ENCODE results near the gene EPB41L2. TPM values are rescaled to one million over a fixed set of nuclear protein-coding genes. Genes with fewer than 3 reads are reported as not detected.
"Not testable (repeated sequence)": the region's sequence is repeated elsewhere in the genome, so short reads cannot be mapped to it uniquely, and the experiment has no call there.

EPB41L2 gene
- total RNA-seq, 1 donor from 2014 or later, result 130 TPM

DNA sequence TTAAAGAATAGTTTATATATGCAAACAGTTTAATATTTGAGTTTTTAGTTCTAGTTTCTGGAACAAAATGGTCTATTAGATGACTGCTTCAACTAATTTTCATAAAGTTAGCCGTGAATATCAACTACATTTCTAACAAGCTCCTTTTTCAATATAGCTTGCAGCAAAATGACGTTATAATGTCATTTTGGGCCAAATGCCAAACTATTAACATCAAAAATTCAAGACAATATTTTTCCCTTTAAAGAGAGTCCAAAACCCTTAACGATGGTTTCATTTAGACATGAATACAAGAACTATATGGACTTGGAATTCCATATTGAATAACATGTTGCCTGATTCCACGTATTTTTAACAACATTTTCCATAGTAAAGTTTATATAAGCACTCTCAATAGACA, 144.9 kb downstream of the EPB41L2 start:
- DNase-seq (ENCODE audit: low read depth in 2 of 2), result no peak

DNA sequence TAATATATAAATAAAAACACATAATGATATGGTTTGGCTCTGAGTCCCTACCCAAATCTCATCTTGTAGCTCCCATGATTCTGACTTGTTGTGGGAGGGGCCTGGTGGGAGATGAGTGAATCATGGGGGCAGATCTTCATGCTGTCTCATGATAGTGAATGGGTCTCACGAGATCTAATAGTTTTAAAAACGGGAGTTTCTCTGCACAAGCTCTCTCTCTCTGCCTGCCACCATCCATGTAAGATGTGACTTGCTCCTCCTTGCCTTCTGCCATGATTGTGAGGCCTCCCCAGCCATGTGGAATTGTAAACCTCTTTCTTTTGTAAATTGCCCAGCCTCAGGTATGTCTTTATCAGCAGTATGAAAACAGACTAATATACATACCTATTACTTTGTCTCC, 147.4 kb downstream of the EPB41L2 start:
- not testable (repeated sequence) for DNase-seq (ENCODE audit: low read depth in 2 of 2)

DNA sequence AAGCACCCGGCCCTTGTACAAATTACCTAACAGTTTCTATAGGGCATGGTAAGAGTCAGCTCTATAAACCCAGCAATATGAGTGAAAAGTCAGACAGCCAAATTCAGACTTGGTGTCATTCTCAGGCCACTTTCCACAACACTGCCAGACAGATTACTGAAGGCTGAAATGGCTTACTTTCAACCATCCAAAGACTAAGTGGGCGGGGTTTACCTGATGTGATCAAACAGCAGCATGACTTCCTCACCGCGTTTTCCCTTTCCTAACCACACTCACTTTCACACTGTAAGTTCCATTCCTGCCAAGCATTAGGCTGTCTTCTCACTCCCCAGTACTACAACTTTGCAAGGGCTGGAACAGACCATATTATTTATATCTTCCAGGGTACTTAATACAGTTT, 149.9 kb downstream of the EPB41L2 start:
- DNase-seq (ENCODE audit: low read depth in 2 of 2), result peak in 1 of 2 donors; percentile 17

DNA sequence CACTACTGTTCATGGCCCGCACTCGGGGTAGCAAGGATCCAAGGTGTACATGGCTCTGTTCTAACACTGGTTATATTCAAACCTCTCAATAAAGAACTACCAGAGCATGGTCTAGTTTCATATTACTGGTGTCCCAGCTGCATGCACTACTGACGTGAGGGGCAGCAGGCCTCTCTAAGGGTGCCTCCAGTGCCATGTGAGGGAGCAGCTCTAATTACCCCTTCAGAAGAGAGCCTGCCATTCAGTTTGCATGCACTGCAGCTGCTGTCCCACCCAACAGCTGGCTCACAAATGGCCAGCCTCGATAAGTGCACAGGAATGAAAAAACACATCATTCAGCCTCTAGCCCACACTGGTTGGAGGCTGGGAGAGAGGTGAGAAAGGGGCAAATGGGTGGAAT, 150.6 kb downstream of the EPB41L2 start:
- DNase-seq (ENCODE audit: low read depth in 2 of 2), result no peak

DNA sequence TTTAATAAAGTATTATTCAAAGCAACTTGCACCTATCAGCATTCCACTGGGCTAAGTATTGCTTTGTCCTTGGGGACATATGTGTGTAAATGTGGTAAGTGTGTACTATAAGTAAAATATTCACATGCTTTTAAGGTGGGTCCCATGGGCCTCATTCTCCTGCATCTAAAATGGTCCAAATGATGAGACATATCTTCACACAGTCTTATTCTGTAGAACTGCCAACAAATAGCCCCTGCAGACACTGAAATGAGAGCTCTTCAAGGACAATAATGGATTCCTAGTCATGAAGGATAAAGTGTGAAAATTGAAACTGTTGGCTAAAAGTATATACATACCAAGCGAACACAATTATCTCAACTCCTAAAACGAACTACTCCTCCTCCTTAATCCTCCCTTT, 154.1 kb downstream of the EPB41L2 start:
- DNase-seq (ENCODE audit: low read depth in 2 of 2), result no peak

DNA sequence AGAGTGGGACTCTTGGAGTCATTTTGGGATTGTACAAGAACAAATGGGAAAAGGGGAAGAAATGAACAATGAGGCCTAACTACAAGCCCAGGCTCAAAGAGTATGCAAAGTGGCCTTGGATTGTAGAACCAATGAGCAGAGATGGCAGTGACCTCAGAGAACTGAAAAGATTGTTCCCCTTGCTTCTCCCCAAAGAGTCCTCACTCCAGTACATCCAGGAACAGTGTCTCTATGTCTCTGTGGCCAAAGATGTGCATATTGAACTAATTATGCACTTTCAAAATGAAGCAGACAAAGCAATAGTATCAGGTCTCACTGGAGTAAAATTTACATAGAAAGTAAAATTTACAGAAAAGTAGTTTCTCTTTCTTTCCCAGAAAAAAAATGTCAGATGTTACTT, 154.9 kb downstream of the EPB41L2 start:
- DNase-seq (ENCODE audit: low read depth in 2 of 2), result no peak

DNA sequence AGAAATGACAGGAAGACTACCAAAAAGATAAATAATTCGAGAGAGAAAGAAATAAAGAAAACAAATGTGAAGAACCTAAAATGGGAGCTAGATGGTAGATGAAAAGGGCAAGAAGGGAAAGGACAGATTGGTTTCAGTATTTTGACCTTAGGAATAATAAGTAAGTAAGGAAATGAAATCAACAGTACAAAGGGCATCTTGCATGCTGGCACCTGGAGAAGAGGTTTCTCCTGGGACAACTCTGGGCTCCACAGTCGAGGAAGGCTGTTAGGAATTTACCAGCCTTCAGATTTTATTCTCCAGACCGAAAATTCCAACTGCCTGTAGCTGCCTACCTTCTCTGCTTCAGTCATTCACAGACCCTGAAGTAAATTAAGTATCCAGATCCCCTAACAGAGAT, 155.4 kb downstream of the EPB41L2 start:
- no peak for DNase-seq (ENCODE audit: low read depth in 2 of 2)

DNA sequence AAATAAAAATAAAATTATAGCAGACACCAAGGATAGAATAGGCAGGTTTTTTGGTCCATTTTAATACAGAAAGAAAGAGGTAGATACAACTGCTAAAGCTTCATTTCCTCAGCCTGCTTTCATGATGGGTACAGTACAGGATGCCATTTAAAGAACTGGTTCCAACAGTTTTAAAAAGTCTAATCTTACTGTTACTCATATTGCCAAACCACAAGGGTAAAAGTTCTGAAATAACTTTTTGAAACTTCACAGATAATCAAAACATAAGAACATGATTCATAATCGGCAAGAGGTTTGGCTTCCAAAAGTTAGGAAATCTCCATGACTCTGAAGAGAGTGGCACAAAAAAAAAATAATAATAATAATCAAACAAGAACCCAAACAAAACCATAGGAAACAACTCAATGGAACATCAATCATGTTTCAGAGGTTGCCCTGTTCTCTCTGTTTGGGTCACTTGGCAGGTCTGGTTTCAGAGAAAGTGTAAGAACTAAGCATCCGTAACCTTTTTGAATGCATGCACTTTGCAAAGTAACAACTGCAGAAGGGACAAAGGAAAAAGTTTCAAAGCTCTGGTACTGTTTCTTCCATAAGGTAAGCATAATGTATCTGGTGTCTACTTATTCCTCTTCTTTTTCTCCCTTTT, 156.2 kb downstream of the EPB41L2 start:
- peak in 1 of 2 donors; percentile 34 for DNase-seq (ENCODE audit: low read depth in 2 of 2)

DNA sequence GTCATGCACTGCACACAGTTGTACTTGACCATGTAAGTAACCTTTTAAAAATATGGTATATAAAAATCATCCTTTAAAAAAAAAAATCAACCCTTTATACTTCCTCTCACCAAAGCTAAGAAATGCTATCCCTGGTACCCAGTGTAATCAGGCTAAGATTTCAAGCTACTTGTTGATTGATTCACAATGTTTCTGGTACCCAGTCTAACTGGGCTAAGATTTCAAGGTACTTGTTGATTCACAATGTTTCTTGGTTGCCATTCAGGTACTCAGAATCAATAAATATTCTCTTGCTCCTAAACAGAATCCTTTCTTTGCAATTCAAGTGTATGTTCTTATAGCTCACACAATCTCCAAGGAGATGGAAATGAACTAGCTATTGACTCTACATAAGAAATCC, 159.4 kb downstream of the EPB41L2 start:
- no peak for DNase-seq (ENCODE audit: low read depth in 2 of 2)

DNA sequence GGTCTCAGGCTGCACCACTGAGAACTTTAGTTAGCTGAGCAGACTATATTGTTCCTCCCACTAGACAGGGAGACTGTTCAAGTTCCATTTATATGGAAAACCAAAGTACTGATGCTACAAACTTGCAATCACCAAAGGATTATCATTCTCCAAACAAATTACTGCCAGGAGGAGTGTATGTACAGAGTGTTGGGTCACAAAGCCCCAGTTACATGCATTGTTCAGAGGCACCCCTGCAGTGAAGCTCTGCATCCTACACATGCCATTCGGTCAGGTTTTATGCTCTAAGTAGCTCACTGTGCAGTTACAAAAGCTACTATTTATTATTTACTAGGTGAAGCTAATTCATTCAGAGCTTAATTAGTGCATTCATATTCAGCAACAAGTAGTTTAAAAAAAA, 160.0 kb downstream of the EPB41L2 start:
- DNase-seq (ENCODE audit: low read depth in 2 of 2), result no peak

DNA sequence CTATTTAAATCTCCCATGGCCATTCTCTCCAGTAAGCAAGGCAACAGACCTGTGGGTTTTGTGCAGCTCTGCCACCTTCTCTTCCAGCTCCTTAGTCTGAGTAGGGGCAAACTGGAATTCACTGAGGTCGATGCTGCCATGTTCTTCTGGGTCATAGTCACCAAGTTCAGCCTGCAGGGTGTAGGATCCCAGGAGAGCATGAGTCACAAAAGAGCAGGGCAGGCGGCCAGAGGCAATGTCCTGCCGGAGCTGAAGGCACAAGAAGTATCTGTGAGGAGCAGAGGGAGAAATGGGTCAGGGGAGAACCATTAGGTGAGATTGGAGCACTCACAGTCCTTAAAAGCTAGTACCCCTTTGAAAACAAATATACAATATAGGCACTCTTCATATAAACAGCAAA, 162.1 kb downstream of the EPB41L2 start:
- peak in 1 of 2 donors; percentile 51 for DNase-seq (ENCODE audit: low read depth in 2 of 2)

DNA sequence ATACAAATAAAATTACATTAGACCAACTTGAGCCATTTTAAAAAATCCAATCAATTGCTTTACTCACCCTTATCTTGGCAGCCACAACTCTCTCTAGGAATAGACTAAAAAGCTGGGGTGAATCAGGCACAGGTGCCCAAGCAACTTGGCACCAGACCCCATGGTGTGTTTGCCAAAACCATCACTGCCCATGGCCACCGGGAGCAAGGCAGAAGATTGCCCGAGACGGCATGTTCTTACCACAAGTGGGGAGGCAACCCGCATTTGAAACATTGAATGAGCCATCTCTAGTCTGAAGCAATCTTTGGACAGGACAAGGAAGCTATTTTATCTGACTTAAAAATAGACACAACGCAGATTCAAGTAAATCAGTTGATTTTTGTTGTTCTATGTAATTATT, 166.8 kb downstream of the EPB41L2 start:
- DNase-seq (ENCODE audit: low read depth in 2 of 2), result no peak

DNA sequence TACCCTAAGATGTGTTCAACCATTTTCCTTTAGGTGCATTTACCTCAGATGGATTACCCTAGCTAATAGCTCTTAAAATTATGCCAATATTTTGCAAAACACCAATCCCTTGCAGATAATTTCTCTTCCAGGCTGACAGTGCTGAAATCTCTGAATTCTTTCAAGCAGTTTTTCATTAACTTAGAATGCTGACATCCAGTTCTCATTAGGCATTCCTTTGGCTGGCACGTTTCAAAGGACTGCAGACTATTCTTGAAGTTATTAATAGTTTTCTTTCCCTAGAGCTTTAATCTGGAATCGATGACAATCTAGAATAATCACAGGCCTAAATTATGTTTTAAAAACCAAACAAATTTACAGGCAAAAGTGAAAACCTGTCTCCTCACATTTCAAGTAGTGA, 167.5 kb downstream of the EPB41L2 start:
- DNase-seq (ENCODE audit: low read depth in 2 of 2), result no peak

DNA sequence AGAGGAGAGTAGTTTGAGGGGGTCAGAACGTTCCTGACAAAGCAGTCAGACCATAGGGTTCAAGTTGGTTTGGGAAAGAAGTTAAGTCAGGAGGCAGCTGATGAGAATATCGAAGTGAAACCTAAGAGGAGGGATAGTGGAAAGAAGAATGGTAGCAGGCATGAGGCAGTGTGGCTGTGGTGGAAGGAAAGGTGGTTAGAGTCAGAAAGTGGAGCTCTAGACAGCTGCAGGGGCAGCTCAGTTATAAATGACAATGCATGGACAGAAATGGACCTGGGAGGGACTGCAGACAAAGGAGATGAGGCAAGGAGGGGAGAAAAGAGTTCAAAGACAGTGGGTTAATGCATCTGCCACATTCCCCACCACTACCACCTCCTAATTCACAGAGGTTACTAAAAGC, 169.3 kb downstream of the EPB41L2 start:
- DNase-seq (ENCODE audit: low read depth in 2 of 2), result no peak

DNA sequence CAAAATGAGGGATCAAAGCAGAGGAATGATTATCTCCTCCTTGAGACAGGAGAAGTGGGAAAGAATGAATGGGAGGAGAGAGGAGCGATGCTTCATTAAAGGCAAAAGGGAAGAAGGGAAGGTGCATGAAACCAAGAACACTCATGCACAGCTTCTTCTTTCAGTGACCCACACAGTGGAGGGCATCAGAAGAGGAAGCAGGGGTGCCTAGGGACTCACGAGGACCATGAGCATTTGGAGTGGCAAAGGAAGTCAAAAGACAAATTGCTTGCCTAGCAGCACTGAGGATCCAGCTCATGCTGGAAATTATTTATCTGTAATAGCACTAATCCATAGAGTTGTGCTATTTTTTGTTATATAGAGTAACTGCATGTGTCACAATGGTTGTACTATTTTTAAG, 169.8 kb downstream of the EPB41L2 start:
- no peak for DNase-seq (ENCODE audit: low read depth in 2 of 2)

DNA sequence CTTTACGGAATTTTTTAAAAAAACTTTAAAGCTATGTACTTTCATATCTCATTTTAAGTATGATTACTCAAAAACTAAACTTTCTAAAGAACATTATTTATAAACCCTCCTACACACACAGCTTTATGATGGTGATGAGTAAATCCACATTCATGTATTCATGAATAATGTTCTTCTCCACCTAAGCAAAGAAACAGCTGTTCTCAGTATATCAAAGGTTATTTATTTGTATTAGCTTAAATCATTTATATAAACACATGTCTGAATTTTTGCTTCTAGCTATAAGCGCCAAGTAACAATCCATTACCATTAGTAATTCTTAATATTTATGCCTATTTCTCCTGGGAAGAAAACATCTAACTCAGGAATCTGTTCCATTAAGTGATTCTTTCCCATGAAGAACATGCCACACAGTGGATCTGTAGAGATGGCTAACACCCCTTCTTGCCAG, 172.5 kb downstream of the EPB41L2 start:
- no peak for DNase-seq (ENCODE audit: low read depth in 2 of 2)

DNA sequence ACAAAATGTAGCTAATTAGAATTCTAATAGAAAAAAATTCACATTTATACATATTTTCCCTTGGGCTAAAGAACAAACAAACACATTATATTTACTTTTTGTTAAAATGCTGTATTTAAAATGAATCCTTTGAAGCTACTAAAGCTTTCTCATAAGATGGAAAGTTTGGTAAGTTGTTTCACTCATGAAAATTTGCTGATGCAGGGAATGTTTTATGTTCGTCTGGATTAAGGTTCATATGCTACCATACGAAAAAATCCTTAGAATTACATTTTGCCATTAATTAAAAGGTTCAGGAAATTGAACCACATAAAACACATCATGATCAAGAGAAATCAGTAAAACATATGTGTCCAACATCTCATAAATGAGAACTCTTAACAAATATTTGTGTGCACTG, 173.6 kb downstream of the EPB41L2 start:
- no peak for DNase-seq (ENCODE audit: low read depth in 2 of 2)

DNA sequence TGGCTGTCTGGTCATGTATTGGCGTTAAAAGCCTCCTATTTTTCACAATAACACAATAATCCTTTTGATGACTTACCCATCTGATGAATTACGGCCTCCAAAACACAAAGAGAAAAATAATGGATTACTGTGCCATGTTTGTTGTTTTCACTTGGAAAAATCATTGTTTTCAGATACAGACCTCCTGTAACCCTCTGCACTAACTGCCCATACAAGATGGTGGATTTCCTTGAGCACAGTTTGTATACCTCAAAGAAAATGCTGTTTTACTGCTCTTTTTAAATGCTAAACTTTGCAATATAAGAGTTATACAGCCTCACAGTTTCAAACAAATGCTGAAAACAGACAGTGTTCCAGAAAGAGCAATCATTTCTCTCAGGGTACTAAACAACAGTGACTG, 174.8 kb downstream of the EPB41L2 start:
- DNase-seq (ENCODE audit: low read depth in 2 of 2), result no peak

DNA sequence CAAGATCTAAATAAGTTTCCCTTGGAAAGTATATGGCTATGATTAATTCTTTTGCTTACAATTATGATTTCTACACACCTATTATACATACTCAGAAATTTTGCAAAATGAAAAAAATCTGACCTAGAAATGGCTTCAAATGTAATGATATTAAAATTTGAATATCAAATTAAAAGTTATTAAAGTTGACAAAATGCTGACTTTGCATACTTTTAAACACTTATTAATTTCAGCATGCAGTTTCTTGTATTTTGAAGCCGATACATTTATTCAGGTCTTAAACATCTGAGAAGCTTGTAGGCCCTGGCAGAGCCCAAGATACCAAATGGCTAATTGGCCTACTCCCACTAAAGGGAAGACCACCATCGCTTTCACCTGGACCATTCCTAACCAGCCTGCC, 176.1 kb downstream of the EPB41L2 start:
- DNase-seq (ENCODE audit: low read depth in 2 of 2), result no peak

DNA sequence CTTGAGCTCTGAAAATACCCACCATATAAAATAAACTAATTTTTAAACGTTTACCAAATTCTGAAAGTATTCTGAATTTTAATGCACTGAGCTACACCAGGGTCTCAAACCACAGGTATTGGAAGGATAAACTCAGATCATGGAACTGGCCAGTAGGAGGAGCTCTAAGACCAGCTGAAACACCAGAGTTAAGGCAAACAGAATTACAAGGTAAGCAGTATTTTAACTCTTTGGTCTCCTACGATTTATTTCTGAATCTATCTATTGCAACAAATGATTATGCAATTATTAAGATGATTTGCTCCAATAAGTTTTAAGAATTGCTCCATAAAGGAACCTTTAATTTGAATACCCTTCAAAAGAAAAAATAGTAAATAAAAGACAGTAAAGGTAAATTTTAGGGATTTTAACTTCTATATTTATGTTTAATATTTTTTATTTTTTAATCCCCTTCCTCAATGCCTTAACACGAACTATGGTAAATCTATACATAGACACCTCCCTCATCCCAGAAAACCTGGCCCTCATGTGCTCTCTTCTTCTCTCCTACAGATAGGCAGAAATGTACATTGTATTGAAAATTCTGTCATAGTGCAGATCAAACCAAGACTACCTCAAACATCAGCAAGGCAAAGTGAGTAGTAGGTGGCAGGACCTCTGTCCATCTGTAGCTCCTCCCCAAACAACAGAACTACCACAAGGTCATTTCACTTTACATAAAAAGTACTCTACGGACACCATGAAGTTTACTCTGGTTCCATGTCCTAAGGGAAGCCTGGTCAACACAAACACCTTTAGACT, 177.5 kb downstream of the EPB41L2 start:
- DNase-seq (ENCODE audit: low read depth in 2 of 2), result peak; percentile 81 to 91

DNA sequence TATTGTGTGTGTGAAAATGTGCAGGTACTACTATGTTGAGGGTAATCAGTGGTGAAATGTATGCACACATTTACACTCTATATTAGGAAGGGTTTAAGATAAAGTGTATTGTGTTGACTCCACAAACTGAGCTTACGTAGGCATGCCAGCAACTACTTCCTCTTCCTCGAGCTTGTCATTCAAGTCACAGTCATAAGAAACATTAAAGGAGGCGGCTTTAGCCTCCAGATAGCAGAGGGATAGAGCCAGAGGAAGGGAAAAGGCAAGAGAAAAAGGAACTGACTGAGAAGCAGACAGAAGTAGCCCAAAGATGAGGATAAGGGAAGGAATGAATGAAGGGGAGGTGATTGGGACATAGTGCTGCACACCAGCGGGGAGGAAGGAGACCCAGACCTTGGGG, 180.7 kb downstream of the EPB41L2 start:
- DNase-seq (ENCODE audit: low read depth in 2 of 2), result no peak

DNA sequence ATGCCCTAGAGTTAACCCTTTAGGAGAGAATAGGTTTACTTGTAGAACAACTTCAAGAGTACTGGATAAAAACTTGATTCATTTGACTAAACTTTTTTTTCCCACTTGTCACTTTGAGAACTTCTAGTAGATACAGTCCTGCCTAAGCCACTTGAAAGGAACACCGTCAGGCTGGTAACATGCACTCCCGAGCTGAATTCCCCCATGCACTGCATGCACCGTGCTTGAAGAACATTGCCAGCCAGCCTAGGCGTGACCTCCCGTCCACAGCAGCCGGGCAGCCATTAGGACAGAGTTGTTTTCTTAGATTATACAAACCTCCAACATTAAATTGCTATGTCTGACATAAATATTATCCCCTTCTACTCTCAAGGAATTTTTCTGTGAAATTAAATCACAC, 183.2 kb downstream of the EPB41L2 start:
- DNase-seq (ENCODE audit: low read depth in 2 of 2), result no peak

DNA sequence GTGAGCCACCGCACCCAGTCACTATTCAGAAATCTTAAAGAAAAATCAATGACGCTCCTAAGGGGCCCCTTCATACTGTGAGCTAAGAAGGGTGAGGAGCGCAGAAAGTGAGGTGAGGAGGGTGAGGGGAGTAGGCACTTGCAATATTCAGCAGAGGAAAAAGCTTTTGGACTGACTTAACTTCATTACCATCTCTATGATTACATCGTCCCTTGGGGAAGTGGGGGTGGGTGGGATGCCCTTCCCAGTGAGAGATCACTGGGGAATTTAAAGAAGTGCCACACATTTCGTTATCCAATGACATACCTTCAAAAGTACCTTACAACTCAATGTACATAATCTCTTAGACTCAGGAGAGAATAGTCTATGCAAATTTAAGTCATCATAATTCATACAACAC, 189.3 kb downstream of the EPB41L2 start:
- no peak for DNase-seq (ENCODE audit: low read depth in 2 of 2)

All from lung microvascular endothelial cell (primary cell).